PC-3 (cell line): Measurements from ENCODE around the gene ZFHX3. TPM values are rescaled to one million over a fixed set of nuclear protein-coding genes. Genes with fewer than 3 reads are reported as not detected.

Source experiments
- ATAC-seq: fragments of 200-7000 bp; cut with Tn5 transposase; 2 replicates; pipeline ENCODE4 v1.9.1; 2020; ENCODE audit warnings: mild to moderate bottlenecking, moderate library complexity
- BruUV-seq: library from RNA; stranded (reverse); fragments of 400-500 nt; replicated peaks from 2 replicates; lab custom pipeline; 2021; lab: Mats Ljungman, UMichigan
- CTCF ChIA-PET: fragments of 300-600 bp; sonication (Branson Sonifier 250); formaldehyde crosslinking; loops from one replicate; lab custom pipeline; 2022; ENCODE audit warnings: antibody characterized with exemption; lab: Charles Lee
- POLR2A ChIA-PET: fragments of 300-600 bp; sonication (Branson Sonifier 250); formaldehyde crosslinking; loops from one replicate; lab custom pipeline; 2022; ENCODE audit warnings: antibody characterized with exemption; ENCODE audit not compliant: unreplicated experiment; lab: Charles Lee
- DNase-seq: peaks from one replicate; pipeline ENCODE4 v3.0.0-alpha.2; 2015
- H2AFZ ChIP-seq: fragments of 300-600 bp; sonication (generic); 2 replicates; pipeline ENCODE4 v1.6.0; 2016; ENCODE audit warnings: antibody characterized with exemption, low read length
- H3F3A ChIP-seq: fragments of 300-600 bp; sonication (generic); one replicate; pipeline ENCODE4 v1.6.0; 2017; ENCODE audit warnings: antibody characterized with exemption, low read length, control low read depth, mild to moderate bottlenecking; ENCODE audit not compliant: unreplicated experiment
- H3K27ac ChIP-seq: fragments of 300-600 bp; sonication (generic); 2 replicates; pipeline ENCODE4 v1.5.1; 2016; ENCODE audit warnings: mild to moderate bottlenecking, low read length
- H3K27me3 ChIP-seq: fragments of 300-600 bp; sonication (generic); 2 replicates; pipeline ENCODE4 v1.6.1; 2016; ENCODE audit warnings: low read length, mixed read lengths
- H3K36me3 ChIP-seq: fragments of 300-600 bp; sonication (generic); 2 replicates; pipeline ENCODE4 v1.6.1; 2016; ENCODE audit warnings: low read depth, mixed run types, low read length, mixed read lengths
- H3K4me1 ChIP-seq: fragments of 300-600 bp; sonication (generic); 2 replicates; pipeline ENCODE4 v1.5.1; 2016; ENCODE audit warnings: low read length; ENCODE audit not compliant: insufficient read depth
- H3K4me2 ChIP-seq: fragments of 300-600 bp; sonication (generic); 2 replicates; pipeline ENCODE4 v1.6.0; 2016; ENCODE audit warnings: low read length
- H3K4me3 ChIP-seq: fragments of 300-600 bp; sonication (generic); 2 replicates; pipeline ENCODE4 v1.5.1; 2016; ENCODE audit warnings: mild to moderate bottlenecking, low read length, mixed read lengths
- H3K79me2 ChIP-seq: fragments of 300-600 bp; sonication (generic); 2 replicates; pipeline ENCODE4 v1.6.1; 2017; ENCODE audit warnings: low read length, mixed read lengths
- H3K9ac ChIP-seq: fragments of 300-600 bp; sonication (generic); 2 replicates; pipeline ENCODE4 v1.6.0; 2016; ENCODE audit warnings: mild to moderate bottlenecking, low read length
- H3K9me2 ChIP-seq: fragments of 300-600 bp; sonication (generic); replicated peaks from 2 replicates; pipeline ENCODE4 v1.6.1; 2016; ENCODE audit warnings: mixed run types, low read length, mixed read lengths
- H3K9me3 ChIP-seq: fragments of 300-600 bp; sonication (generic); 2 replicates; pipeline ENCODE4 v1.6.1; 2016; ENCODE audit warnings: low read length, mixed read lengths
- H4K20me1 ChIP-seq: fragments of 300-600 bp; sonication (generic); 2 replicates; pipeline ENCODE4 v1.6.1; 2016; ENCODE audit warnings: low read length, mixed read lengths
- CTCF ChIP-seq: fragments of 300-600 bp; sonication (generic); conservative IDR thresholded peaks from 2 replicates; pipeline ENCODE4 v1.5.1; 2017; ENCODE audit warnings: antibody characterized with exemption, low read depth, mild to moderate bottlenecking, low read length
- EZH2 ChIP-seq: fragments of 300-600 bp; sonication (generic); IDR thresholded peaks from one replicate; pipeline ENCODE4 v1.6.1; 2017; ENCODE audit warnings: antibody characterized with exemption, mild to moderate bottlenecking, low read length; ENCODE audit not compliant: unreplicated experiment
- EZH2phosphoT487 ChIP-seq: fragments of 300-600 bp; sonication (generic); IDR thresholded peaks from 2 replicates; pipeline ENCODE4 v1.6.1; 2018; ENCODE audit warnings: mild to moderate bottlenecking, antibody characterized with exemption, low read length, borderline replicate concordance
- intact Hi-C: fragments of 100-400 bp; cut with micrococcal nuclease; formaldehyde crosslinking; loops from 2 replicates; pipeline ENCODE4 v1.9.0; 2023
- total RNA-seq: library from RNA; depleted of rRNA; stranded (reverse); fragments of >200 nt; gene quantifications from 2 replicates; pipeline ENCODE4 v1.2.3, GENCODE V29; 2014

Gene ZFHX3
- total RNA-seq, 1 experiment from 2014 or later: 3.5 TPM

DNA sequence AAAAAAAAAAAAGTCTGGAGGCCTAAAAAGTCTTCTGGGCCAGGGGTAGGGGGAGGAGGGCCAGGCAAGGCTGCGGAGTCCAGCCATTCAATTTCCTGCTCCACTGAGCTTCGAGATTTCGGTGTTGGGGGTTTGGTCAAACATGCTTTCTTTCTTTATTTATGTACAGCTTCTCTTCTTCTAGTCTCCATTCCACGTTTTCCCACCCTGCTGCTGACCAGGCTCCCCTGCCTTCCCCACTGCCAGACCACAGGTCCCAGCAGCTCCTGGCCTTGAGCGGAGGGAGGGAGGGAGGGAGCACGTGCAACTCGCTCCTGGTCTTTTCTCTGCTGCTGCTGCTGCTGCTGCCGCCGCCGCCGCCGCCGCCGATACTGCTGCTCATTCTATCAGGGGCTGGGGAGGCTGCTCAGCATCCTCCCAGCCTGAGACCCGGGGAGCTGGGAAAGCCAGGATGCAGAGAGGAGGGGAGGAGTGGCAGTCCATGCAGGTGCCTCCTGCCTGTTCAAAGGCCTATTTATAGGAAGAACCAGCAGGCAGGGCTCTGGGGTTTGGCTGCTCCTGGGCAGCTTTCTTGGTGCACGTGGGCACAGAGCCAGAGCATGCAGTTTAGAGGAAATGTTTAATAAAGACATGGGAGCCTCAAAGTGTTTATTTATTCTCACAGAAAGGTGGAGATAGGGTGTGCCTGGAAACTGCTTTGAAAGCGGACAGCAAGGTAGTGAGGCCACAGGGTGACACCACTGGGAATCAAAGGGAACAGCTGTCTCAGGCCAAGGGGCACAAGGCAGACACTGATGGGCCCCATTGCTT, 23.4 kb upstream of the ZFHX3 start:
- H3K36me3 ChIP-seq: no peaks in the 10 kb centered on the region
- peaks cover 4% of the 10 kb centered on the region for H3F3A ChIP-seq
- H3K4me2 ChIP-seq: peak overlapping the region; percentile 41
- H3K4me3 ChIP-seq: peak overlapping the region; percentile 22; the same call in 1 of the 2 replicates
- H3K9me3 ChIP-seq: no peaks in the 10 kb centered on the region
- no peaks in the 10 kb centered on the region for H3K79me2 ChIP-seq
- no peaks in the 10 kb centered on the region for H3K9me2 ChIP-seq
- no TSS peak for BruUV-seq
- H3K9ac ChIP-seq: peak overlapping the region; percentile 30
- peak; percentile 19 for ATAC-seq
- no peaks in the 10 kb centered on the region for H3K27me3 ChIP-seq
- peaks cover 35% of the 10 kb centered on the region for H3K4me1 ChIP-seq
- 0 out of 2 replicates have a peak overlapping the region, but pooled peaks have one; percentile 92 for H3K27ac ChIP-seq
- ChIA-PET POLR2A (no interaction called here), CTCF (no interaction called here)
- intact Hi-C loops: no loop called here
- DNase-seq: peak; percentile 2
- peak overlapping the region; percentile 35; the same call in 1 of the 2 replicates for H2AFZ ChIP-seq
- TF ChIP-seq EZH2phosphoT487 (no peak), CTCF (no peak), EZH2 (no peak)
- no peaks in the 10 kb centered on the region for H4K20me1 ChIP-seq

GRCh38 chr16:73069581-73070262, 21.8 kb upstream of the ZFHX3 start:
- Histone ChIP-seq H3K4me2 (peak overlapping the region; percentile 91), H3K27ac (peak overlapping the region; percentile 92), H4K20me1 (no peaks in the 10 kb centered on the region), H3K4me1 (peaks cover 35% of the 10 kb centered on the region), H3K79me2 (no peaks in the 10 kb centered on the region), H3K9ac (peak overlapping the region; percentile 61), H3F3A (peaks cover 4% of the 10 kb centered on the region), H2AFZ (peak overlapping the region; percentile 81; the same call in 1 of the 2 replicates), H3K36me3 (no peaks in the 10 kb centered on the region), H3K9me3 (no peaks in the 10 kb centered on the region), H3K27me3 (no peaks in the 10 kb centered on the region), H3K4me3 (peak overlapping the region; percentile 62), H3K9me2 (no peaks in the 10 kb centered on the region)
- no peak for TF ChIP-seq EZH2phosphoT487
- no peak for TF ChIP-seq EZH2
- no peak for TF ChIP-seq CTCF
- DNase-seq (no peak), ATAC-seq (no peak)
- CTCF ChIA-PET: interaction anchor here (0.6 kb wide), 2 partner anchors 236 to 237 kb away, joined by 3 read pairs; no protein-coding TSS in a partner anchor
- intact Hi-C loops: no loop called here
- TSS peak; percentile 40 for BruUV-seq
- POLR2A ChIA-PET: interaction anchor here (0.6 kb wide), 1 partner anchor 20 kb away, joined by 8 read pairs; no protein-coding TSS in a partner anchor
